Mononuclear cell (primary cell): ENCODE results near the gene CCND2. TPM values are rescaled to one million over a fixed set of nuclear protein-coding genes. Genes with fewer than 3 reads are reported as not detected.

Experiments used
- H3K27me3 ChIP-seq: 2 replicates; pipeline ENCODE4 v1.6.0; 2011; ENCODE audit warnings: low read length, control low read depth; ENCODE audit not compliant: insufficient read depth
- H3K4me1 ChIP-seq: 2 replicates; pipeline ENCODE4 v1.5.1; 2011; ENCODE audit warnings: mild to moderate bottlenecking, low read length, control low read depth; ENCODE audit not compliant: insufficient read depth
- H3K4me3 ChIP-seq: 2 replicates; pipeline ENCODE4 v1.5.1; 2011; ENCODE audit warnings: mild to moderate bottlenecking, low read length, moderate library complexity
- H3K9me3 ChIP-seq: 2 replicates; pipeline ENCODE4 v1.5.1; 2011; ENCODE audit warnings: low read depth, mild to moderate bottlenecking, control low read depth, low read length
- total RNA-seq: library from RNA; depleted of rRNA; stranded (reverse); fragments of >200 nt; gene quantifications from one replicate; pipeline ENCODE4 v1.2.3, GENCODE V29; 2012

CCND2 gene
- total RNA-seq, 1 donor = 60.7 TPM

- no peaks in the 10 kb centered on the region for H3K9me3 ChIP-seq
- H3K27me3 ChIP-seq = no peaks in the 10 kb centered on the region
- H3K4me1 ChIP-seq = peaks cover 65% of the 10 kb centered on the region
- H3K4me3 ChIP-seq = no peak overlapping the region
Measured at GRCh38 chr12:4278329-4279197, 5.0 kb downstream of the CCND2 start.

DNA sequence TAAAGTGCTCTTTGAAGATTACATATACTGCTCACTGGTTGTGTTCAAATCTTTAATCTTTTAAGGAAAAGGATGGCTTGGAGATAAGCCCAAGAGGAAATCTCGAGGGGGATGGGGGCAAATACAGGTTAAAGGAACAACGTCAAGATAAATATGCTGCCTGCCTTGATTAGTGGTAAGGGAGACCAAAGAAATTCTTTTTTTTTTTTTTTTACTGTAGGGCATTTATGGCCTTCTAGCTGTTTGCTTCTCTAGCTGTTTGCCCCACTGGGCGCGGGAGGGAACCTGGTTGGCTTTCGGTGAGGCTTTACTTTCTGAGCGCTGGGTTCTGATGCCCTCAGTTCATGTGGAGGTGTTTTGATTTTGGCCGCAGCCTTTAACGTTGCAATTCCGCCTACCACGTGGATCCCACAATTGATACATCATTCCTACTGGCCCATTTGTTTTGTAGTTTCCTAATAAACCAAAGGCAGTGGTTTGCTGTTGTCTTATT lies 5.7 kb downstream of the CCND2 start:
- Histone ChIP-seq H3K4me1 (peaks cover 59% of the 10 kb centered on the region), H3K4me3 (no peak overlapping the region)

DNA sequence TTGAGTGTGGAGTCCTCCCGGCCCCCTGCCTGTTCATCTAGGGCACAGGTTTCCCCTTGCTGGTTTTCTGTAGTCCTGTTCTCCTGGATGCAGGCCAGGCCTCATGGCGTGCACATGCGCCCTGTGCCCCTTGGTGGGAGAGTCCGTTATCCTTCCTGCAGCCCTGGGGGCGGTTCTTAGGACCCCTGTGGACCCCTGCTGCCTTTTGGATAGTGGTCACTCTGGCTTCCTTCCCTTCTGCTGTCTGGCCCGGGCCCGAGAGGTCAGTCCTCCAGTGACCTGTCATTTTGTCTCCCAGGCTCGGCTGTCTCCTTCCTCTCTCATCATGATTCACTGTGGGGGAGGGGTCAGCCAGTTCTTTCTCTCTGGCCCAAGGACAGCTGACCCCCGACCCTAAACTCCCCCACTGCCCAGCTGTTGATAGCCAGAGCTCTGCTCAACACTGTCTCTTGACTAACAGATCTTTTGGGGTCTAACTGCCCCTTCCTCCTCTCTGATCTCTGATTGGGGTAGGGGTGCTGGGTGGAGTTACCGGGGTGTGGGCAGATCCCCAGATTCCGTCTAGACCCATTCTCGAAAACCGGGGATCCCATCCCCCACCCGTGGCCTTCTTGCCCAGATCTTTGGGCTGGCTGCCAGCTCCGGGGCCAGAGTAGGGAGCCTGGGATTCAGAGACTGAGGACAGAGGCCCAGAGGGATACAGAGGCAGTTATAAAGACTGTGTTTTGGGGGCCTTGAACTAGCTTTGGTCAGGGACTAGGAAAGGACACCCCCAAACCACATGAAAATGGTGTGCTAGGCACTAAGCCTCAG lies 7.0 kb downstream of the CCND2 start:
- peaks cover 60% of the 10 kb centered on the region for H3K4me1 ChIP-seq

More for the DNA sequence above, 5.7 kb downstream of the CCND2 start:
- no peaks in the 10 kb centered on the region for H3K9me3 ChIP-seq
- H3K27me3 ChIP-seq = no peaks in the 10 kb centered on the region

DNA sequence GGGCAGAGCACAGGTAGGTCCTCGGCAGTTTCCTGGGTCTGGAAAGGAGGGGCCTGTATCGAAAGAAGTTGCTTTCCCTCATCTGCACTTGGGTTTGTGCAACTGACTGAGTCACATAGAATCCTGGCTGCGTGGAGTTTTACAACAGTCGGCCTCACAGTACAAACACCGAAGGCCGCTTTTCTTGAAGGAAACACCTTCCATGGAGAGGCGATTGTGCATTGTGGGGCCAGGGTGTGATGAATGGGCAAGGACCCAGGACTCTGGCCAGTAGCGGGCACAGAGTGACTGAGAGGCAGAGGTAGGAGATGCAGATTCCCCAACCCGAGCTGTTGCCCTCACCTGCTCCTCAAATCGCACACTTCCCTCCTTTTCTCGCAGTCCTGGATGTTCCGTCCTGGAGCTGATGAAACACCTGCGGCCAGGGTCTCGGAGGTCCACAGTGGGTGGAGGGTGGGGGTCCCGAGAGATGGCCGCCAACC lies 7.7 kb downstream of the CCND2 start:
- H3K27me3 ChIP-seq = no peaks in the 10 kb centered on the region
- peaks cover 60% of the 10 kb centered on the region for H3K4me1 ChIP-seq
- no peaks in the 10 kb centered on the region for H3K9me3 ChIP-seq
- no peak overlapping the region for H3K4me3 ChIP-seq

More for the DNA sequence above, 7.0 kb downstream of the CCND2 start:
- Histone ChIP-seq H3K27me3 (no peaks in the 10 kb centered on the region), H3K9me3 (no peaks in the 10 kb centered on the region), H3K4me3 (no peak overlapping the region)

DNA sequence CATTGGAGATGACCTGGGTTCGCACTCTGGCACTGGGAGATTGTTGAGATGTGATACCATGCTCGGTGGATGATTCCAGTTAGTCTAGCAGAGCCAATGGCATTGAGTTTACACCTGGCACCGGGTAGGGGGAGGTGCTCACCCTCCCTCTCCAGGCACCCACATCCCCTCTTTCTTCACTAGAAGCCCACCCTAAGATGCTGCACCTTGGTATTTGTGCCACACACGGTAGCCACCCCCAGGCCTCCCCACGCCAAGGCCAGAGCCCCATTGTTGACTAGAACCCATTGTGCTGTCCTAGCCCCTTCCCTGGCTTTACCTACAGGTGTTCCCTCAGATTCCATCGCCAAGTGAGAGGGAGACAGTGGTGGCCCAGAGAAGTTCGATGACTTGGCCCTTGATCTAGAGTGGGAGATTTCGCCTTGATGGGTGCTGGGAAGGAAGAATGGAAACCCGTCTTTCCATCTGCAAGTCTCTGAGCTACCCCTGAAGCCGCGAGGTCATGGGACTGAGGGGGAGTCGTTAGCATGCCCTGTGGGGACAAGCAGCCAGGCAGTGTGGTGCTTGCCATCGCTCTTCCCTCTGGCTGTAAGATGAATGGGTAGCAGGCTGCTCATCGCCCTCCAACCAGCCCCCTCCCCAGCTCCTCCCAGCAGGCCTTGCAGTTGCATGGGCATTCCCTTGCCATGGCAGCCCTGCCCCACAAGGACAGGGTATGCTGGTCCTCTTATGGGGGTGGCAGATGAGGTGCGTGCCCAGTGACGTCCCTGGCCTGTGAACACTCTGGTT lies 8.7 kb downstream of the CCND2 start:
- Histone ChIP-seq H3K4me3 (no peak overlapping the region), H3K27me3 (no peaks in the 10 kb centered on the region), H3K4me1 (peaks cover 62% of the 10 kb centered on the region)

GRCh38 chr12:4282892-4283511 lies 9.4 kb downstream of the CCND2 start:
- Histone ChIP-seq H3K9me3 (no peaks in the 10 kb centered on the region), H3K27me3 (no peaks in the 10 kb centered on the region), H3K4me3 (no peak overlapping the region), H3K4me1 (peaks cover 62% of the 10 kb centered on the region)

More for the DNA sequence above, 8.7 kb downstream of the CCND2 start:
- no peaks in the 10 kb centered on the region for H3K9me3 ChIP-seq

- H3K4me1 ChIP-seq = peaks cover 62% of the 10 kb centered on the region
- H3K4me3 ChIP-seq = no peak overlapping the region
- no peaks in the 10 kb centered on the region for H3K27me3 ChIP-seq
- H3K9me3 ChIP-seq = no peaks in the 10 kb centered on the region
Measured at GRCh38 chr12:4283512-4284255, 10.1 kb downstream of the CCND2 start.

DNA sequence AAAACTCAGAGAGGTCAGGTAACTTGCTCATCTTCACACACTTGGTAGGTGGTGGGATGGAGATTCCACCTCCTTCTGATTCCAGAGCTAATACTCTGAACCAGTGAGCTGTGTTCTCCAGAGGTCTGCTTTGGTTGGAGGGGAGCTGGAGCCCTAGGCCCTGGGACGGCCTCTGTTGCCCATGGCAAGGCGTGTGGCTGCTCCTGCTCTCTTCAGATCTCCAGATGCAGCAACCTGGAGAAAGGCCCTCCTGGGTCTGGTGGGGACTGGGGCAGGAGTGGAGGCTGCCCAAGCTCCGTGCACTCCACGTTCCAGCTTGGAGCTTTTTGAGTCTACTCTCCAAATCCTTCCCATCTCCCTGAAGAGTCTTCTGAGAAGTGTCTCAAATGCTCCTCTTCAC lies 10.7 kb downstream of the CCND2 start:
- H3K4me1 ChIP-seq = peaks cover 62% of the 10 kb centered on the region
- H3K4me3 ChIP-seq = no peak overlapping the region
- no peaks in the 10 kb centered on the region for H3K9me3 ChIP-seq
- no peaks in the 10 kb centered on the region for H3K27me3 ChIP-seq

DNA sequence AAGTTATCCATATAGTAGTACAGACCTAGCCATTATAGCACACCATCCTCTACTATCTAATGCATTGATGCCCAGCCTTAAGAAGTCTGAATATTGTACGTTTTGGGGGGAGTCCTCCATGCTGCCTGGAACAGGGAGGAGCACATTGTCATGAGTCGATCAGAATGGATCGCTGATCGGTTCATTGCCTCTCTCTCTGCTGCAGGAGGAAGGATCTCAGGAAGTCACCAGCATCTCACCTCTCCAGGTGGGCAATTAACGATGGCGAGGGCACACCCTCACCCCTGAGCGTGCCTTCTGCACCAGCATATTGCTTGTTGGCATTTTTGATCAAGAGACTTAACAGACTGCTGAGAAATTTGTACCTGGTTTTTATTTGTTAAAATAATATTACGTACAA lies 11.5 kb downstream of the CCND2 start:
- H3K9me3 ChIP-seq = no peaks in the 10 kb centered on the region
- no peaks in the 10 kb centered on the region for H3K27me3 ChIP-seq
- H3K4me1 ChIP-seq = peaks cover 62% of the 10 kb centered on the region
- no peak overlapping the region for H3K4me3 ChIP-seq

DNA sequence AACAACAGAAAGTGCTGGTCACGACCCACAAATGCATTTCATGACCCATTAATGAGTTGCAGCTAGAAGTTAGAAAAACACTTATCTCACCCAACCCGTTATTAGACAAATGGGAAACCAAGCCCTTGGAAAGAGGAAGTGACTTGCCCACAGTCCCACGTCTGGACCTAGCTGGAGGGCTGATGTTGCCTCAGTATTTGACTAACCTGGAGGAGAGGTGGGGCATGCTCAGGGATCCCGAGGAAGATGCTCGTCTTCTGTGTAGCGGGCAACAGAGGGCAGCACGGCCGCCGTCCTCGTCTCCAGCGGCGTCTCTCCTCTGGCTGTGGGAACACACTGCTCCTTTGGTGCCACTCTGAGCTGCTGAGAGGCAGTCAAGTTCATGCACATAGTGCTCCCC lies 12.7 kb downstream of the CCND2 start:
- Histone ChIP-seq H3K4me3 (no peak overlapping the region), H3K4me1 (peaks cover 63% of the 10 kb centered on the region), H3K9me3 (no peaks in the 10 kb centered on the region), H3K27me3 (no peaks in the 10 kb centered on the region)

GRCh38 chr12:4286771-4287317 lies 13.3 kb downstream of the CCND2 start:
- H3K4me3 ChIP-seq = no peak overlapping the region
- peaks cover 63% of the 10 kb centered on the region for H3K4me1 ChIP-seq
- H3K27me3 ChIP-seq = no peaks in the 10 kb centered on the region
- no peaks in the 10 kb centered on the region for H3K9me3 ChIP-seq

DNA sequence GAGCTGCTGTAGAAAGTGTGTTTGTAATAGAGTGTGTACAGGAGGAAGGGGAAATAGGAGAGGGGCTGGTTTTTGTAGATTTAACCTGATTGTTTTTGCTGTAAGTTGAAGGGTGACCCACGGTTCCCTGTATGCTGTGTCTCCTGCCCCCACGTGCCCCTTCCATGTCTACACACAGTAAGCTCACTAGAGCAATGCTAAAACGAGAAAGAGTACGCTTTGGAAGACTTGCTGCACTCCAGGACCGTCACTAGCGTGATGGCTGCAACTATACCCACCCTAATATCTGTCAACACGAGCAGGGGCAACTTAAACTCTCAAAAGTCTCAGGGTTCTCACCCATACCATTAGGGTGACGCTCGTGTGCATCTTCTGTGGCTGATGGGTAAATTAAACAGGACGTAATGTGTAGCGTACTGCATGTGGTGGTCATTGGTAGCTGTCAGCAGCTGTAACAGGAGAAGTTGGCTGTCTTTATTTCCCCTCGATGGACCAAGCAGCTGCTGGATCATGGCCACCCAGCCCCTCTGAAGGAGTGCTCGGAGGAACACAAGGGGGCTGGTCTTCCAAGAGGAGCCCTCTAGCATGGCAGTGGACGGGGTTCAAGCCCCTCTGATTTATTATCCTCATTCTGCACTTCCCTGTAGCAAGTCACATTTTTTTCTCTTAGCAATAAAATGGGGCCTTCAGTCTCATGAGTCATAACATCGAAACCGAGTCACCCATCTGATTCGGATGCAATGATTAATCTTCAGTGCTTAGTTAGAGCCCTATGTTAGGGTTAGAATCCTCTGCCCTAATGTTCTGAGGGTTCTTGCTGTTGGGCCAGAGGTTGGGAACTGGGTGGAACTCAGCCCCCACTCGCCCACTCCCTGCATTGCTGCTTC lies 14.0 kb downstream of the CCND2 start:
- H3K4me1 ChIP-seq = peaks cover 68% of the 10 kb centered on the region
- no peak overlapping the region for H3K4me3 ChIP-seq
- no peaks in the 10 kb centered on the region for H3K9me3 ChIP-seq
- H3K27me3 ChIP-seq = no peaks in the 10 kb centered on the region
